Measurements from ENCODE around the gene CNN2.

GRCh38 chr19:1001538-1002166 lies 24.8 kb upstream of the CNN2 start:
- TF ChIP-seq, protein P1, sequence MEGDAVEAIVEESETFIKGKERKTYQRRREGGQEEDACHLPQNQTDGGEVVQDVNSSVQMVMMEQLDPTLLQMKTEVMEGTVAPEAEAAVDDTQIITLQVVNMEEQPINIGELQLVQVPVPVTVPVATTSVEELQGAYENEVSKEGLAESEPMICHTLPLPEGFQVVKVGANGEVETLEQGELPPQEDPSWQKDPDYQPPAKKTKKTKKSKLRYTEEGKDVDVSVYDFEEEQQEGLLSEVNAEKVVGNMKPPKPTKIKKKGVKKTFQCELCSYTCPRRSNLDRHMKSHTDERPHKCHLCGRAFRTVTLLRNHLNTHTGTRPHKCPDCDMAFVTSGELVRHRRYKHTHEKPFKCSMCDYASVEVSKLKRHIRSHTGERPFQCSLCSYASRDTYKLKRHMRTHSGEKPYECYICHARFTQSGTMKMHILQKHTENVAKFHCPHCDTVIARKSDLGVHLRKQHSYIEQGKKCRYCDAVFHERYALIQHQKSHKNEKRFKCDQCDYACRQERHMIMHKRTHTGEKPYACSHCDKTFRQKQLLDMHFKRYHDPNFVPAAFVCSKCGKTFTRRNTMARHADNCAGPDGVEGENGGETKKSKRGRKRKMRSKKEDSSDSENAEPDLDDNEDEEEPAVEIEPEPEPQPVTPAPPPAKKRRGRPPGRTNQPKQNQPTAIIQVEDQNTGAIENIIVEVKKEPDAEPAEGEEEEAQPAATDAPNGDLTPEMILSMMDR (IDR thresholded peaks at IDR 0.05; ENCODE audit: low read length) = peak; percentile 97
- no peak for TF ChIP-seq EZH2phosphoT487 (IDR thresholded peaks at IDR 0.05; ENCODE audit: low read length)

All from MM.1S (cell line).